ENCODE results near the gene KIF12.
"Not testable (repeated sequence)": the region's sequence is repeated elsewhere in the genome, so short reads cannot be mapped to it uniquely, and the experiment has no call there.

KIF12 gene

GRCh38 chr9:114098936-114099668 is at the start of gene KIF12:
KIF12 (minus strand) TSS chr9:114099292; CDS start chr9:114099276, 16 bp downstream.
- no peak for DNase-seq

- DNase-seq: no peak
These were observed 47.6 kb upstream of the KIF12 start for GRCh38 chr9:114146735-114147134.

- no peak for DNase-seq
These were observed 44.1 kb upstream of the KIF12 start for GRCh38 chr9:114143234-114143633.

GRCh38 chr9:114141553-114142402 is 42.7 kb upstream of the KIF12 start:
- no peak for DNase-seq

- DNase-seq: no peak
These were observed 41.8 kb upstream of the KIF12 start for GRCh38 chr9:114140850-114141249.

DNA sequence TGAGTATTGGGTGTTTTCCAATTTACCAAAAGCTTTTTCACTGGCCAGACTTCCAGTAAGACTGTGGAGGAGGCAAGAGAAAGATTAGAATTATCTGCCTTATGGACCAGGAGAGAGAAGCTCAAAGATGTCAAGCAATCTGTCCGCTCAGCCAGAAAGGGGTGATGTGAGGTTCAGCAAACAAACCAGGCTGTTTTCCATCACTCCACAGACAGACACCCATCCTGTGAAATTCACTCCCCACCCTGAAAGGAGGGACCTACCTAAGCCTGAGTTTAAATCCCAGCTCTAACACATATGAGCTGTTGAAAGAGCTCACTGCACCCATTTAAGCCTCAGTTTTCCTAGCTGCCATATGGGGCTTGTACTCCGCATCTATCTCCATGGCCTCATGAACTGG is 41.3 kb upstream of the KIF12 start:
- DNase-seq: no peak

GRCh38 chr9:114139071-114139470 is 40.0 kb upstream of the KIF12 start:
- no peak for DNase-seq

GRCh38 chr9:114138552-114138971 is 39.5 kb upstream of the KIF12 start:
- DNase-seq: no peak

DNA sequence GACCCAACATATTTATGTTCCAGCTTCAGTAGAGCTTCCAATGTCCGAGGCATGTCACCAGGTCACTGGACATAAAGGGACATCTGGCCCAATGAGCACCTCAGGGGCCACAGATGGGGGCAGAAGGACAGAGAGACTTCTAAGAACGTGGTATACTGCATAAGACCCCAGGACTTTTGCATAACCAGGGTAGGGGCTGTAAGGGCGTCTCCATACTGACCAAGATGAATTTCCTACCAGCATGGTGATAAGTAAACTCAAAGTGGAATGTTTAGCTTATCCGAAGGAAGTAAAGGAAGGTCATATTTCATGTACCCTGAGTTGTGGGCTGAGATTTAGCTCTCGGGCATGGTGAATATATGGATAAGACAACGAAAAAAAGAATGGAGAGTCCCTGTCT is 38.7 kb upstream of the KIF12 start:
- no peak for DNase-seq

DNA sequence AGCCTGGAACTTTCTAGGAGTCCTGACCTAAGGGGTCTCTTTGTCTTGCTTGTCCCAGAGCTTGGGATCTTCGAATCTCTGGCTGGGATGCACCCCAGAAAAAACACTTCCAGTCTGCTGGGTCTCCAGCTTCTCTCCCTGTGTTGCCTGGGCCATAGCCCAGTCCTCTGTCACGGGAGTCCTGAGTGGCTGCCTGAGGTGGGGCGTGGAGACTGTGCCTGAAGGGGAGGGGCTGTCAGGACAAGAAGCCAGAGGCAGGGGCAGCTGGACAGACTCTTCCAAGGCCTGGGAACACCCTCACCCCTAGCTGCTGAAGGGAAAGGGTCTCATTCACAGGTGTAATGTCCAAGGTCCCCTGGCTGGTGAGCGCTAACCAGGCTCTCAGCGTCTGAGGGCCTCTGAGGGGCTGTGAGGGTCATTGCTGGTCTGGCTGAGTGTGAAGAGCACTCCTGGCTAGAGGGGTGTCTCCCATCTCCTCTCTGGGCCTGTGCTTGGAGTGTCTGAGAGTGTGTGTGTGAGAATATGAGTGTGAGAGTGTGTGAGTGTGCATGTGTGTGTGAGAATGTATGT is 35.8 kb upstream of the KIF12 start:
- DNase-seq: no peak

DNA sequence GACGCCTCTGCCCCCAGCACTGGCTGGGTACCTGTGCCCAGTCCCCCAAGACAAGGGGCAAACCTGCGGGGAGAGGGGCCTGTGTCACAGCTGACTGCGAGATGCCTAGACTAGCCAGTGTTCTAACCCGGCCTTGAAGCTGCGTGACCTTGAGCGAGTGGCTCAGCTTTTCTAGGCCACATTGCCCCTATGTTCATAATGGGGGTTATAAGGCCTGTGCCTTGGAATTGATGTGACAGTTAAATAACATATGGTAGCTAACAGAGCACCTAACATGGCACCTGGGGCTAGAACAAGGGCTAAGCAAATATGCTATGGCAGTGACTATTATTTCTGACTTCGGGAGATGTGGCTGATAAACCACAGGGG is 33.4 kb upstream of the KIF12 start:
- no peak for DNase-seq

- no peak for DNase-seq
These were observed 32.9 kb upstream of the KIF12 start for GRCh38 chr9:114131808-114132549.

- DNase-seq: no peak
These were observed 31.7 kb upstream of the KIF12 start for GRCh38 chr9:114130624-114131277.

DNA sequence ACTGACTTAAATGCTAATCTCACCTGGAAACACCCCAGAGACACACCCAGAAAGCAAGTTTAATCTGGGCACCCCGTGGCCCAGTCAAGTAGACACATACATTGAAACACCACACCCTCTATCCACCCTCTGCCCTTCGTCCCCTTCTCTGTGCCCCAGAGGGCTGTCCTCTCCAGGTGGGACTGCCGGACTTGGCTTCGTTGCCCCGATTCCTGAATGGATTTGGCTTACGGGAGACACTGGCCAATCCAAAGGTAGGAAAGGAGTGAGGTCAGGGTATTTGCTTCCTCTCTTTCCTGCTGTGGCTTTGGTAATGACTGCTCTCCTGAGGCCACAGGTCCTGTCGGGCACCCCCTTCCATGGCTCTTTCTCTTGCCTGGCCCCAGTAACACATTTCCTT is 31.0 kb upstream of the KIF12 start:
- DNase-seq: no peak

GRCh38 chr9:114128759-114129158 is 29.7 kb upstream of the KIF12 start:
- DNase-seq: not testable (repeated sequence)

- no peak for DNase-seq
These were observed 27.4 kb upstream of the KIF12 start for GRCh38 chr9:114126247-114127060.

- DNase-seq: no peak
These were observed 26.5 kb upstream of the KIF12 start for GRCh38 chr9:114125476-114126013.

DNA sequence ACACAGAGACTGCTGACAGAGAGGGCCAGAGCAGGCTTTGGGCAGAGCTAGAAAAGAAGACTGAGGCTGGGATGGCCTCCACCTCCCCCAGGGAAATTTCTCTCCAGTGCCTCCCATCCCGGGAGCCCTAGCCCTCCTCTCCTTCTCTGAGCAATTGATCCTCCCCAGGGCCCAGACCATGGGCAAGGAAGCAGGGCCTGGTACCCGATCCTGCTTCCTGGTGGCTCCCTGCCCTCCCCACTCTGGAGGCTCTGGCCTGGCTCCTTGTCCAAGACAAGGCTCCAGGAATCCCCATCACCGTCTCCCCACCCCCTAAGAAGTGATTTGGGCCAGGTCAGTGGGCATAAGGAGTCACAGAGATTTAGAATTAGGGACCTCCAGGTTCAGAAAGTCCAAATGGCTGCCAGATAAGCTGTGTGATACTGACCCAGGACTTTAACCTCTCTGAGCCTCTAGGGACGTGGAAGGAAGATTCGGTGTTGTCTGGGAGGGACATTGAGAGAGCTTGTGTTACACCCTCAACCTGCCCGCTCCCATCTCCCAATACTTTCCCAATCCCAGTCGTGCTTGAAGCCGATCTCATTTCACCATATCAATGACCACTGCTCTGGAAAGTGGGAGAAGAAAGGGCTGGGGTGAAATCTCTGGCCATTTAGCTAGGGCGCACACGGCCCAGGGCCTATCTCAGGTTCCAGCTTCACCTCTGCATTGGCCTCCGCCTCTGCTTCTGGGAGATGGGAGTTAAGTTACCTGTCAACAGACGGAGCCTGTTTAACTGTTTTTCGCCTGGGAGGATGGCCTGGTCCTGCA is 25.8 kb upstream of the KIF12 start:
- DNase-seq: no peak

DNA sequence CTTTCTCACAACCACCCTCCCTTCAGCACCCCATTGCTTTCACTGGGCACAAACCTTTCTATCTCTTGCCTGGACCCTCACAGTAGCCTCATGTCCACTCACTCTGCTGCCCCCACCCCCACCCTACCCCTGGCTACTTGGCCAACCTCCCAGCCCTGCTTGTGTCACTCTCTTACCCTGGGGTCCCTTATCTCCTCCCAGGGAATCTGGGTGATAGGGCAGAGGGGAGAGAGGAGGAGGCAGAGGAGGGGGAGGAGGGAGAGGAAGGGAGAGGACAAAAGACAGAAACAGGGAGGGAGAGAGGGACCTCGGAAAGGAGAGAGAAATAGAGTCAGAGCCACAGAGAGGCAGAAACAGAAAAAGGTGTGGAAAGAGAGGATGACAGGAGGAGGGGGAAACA is 25.0 kb upstream of the KIF12 start:
- no peak for DNase-seq
